ENCODE measurements around the gene NKAIN4.

DNA sequence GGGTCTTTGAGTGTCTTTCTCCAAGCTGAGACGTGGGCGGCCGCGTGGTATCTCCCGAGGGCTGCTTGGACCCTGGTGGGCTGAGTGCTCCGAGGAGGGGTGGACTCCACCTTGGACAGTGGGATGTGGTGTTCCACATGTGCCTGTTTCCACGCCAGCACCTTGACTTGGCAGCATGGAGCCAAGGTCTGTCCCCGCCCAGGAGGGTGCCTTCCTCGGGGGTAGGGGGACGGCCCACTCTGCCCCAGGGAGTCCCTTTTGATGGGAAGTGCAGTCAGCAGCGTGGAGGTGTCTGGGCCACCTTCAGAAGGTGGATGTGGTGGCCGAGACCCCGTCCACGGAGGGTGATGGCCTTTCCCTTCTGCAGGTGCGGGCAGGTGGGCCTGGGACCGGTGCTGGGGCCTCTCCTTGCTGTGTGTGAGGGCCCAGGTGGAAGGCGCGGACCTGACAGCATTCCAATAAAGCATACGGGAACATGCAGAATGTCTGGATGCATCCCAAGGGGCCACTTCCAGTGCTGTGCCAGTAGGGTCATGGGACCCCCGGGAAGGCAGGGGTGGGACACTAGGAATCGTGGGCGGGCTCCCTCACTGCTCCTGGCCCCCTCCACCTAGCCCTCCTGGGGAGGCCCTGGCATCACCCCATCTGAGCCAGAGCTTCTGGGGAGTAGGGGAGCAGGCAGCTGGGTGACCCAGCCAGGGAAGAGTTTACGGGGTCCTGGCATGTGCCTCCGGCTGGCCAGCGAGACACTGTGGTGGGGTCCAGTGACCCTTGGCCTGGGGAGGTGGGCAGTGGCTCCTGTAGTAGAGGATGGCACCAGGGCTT is 35.3 kb upstream of the NKAIN4 start:
- TF ChIP-seq SUZ12 (IDR thresholded peaks at IDR 0.05; ENCODE audit: extremely low read depth, insufficient read depth, insufficient read length) = no peak
- TF ChIP-seq YY1 (IDR thresholded peaks at IDR 0.05; ENCODE audit: insufficient read depth, insufficient read length) = no peak
- TF ChIP-seq ZNF274 (IDR thresholded peaks at IDR 0.05; ENCODE audit: low read depth, low read length) = no peak

All from NT2/D1 (cell line).